NCI-H82 treated with DMSO at 0.1 percent for 48 hours (cell line): Measurements from ENCODE around the gene JADE2.

Source experiments
- DNase-seq: peaks from one replicate; lab custom pipeline; 2025; ENCODE audit not compliant: unreplicated experiment; lab: John Stamatoyannopoulos, UW

Gene JADE2

GRCh38 chr5:134529460-134529859, 4.0 kb downstream of the JADE2 start:
- no peak for DNase-seq

- DNase-seq, result no peak
These were observed 5.0 kb downstream of the JADE2 start for GRCh38 chr5:134530301-134531077.

GRCh38 chr5:134533115-134533815, 7.8 kb downstream of the JADE2 start:
- no peak for DNase-seq

- DNase-seq, result no peak
These were observed 8.7 kb downstream of the JADE2 start for GRCh38 chr5:134534058-134534725.

GRCh38 chr5:134534726-134535110, 9.2 kb downstream of the JADE2 start:
- no peak for DNase-seq

GRCh38 chr5:134536876-134537275, 11.4 kb downstream of the JADE2 start:
- no peak for DNase-seq

- no peak for DNase-seq
These were observed 11.8 kb downstream of the JADE2 start for GRCh38 chr5:134537297-134537696.

GRCh38 chr5:134538296-134538695, 12.8 kb downstream of the JADE2 start:
- DNase-seq, result no peak

GRCh38 chr5:134539732-134540131, 14.3 kb downstream of the JADE2 start:
- DNase-seq, result no peak

- DNase-seq, result no peak
These were observed 15.6 kb downstream of the JADE2 start for GRCh38 chr5:134540747-134541733.

- no peak for DNase-seq
These were observed 16.4 kb downstream of the JADE2 start for GRCh38 chr5:134541736-134542376.

- no peak for DNase-seq
These were observed 18.5 kb downstream of the JADE2 start for GRCh38 chr5:134543820-134544614.

GRCh38 chr5:134545070-134545868, 19.8 kb downstream of the JADE2 start:
- DNase-seq, result no peak

- no peak for DNase-seq
These were observed 21.6 kb downstream of the JADE2 start for GRCh38 chr5:134547066-134547465.

- DNase-seq, result no peak
These were observed 22.1 kb downstream of the JADE2 start for GRCh38 chr5:134547579-134547978.

GRCh38 chr5:134547999-134548658, 22.7 kb downstream of the JADE2 start:
- DNase-seq, result no peak

- no peak for DNase-seq
These were observed 24.2 kb downstream of the JADE2 start for GRCh38 chr5:134549714-134550113.
